ENCODE data around the gene TSPAN8.
"Not testable (repeated sequence)": the region's sequence is repeated elsewhere in the genome, so short reads cannot be mapped to it uniquely, and the experiment has no call there.

Gene TSPAN8

DNA sequence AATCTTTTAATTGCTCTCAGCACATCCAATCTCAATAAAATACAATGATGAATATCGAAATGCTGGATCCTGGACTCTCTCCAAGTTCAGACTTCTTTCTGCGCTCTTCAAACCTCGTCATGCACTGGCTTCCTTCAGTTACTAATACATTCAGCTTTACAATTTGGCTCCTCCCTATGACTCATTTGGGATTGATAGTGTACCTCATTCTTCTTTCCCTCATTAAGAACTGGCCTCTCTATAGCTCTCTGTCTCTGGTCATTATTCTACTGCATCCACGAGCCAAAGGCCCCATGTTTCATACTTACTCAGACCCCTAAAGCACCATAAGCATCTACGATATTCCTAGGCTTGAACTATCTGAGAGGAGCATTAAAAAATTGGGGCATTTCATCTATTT, 4.9 kb downstream of the TSPAN8 start:
- no peak overlapping the region for H3K4me3 ChIP-seq (ENCODE audit: insufficient read depth, low read depth, low read length, poor library complexity, severe bottlenecking)
- H3K27ac ChIP-seq (ENCODE audit: insufficient read depth, low read length, poor library complexity, severe bottlenecking), result no peak overlapping the region
- no peaks in the 10 kb centered on the region for H3K9me3 ChIP-seq (ENCODE audit: control insufficient read depth, low read length)
- H3K4me1 ChIP-seq (ENCODE audit: control insufficient read depth, insufficient read depth, low read length, poor library complexity, severe bottlenecking), result no peaks in the 10 kb centered on the region
- H3K27me3 ChIP-seq (replicated peaks; ENCODE audit: control insufficient read depth, insufficient read depth, low read length, poor library complexity, severe bottlenecking), result no peaks in the 10 kb centered on the region
- no peak for DNase-seq
- H3K36me3 ChIP-seq (ENCODE audit: control insufficient read depth, insufficient read depth, low read length), result no peaks in the 10 kb centered on the region

DNA sequence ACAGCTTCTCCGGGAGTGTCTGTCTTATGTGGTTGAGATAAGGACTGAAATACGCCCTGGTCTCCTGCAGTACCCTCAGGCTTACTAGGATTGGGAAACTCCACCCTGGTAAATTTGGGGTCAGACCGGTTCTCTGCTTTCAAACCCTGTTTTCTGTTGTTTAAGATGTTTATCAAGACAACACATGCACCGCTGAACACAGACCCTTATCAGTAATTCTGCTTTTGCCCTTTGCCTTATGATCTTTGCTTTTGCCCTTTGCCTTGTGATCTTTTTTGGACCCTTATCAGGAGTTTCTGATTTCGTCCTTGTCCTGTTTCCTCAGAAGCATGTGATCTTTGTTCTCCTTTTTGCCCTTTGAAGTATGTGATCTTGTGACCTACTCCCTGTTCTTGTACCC, 7.8 kb downstream of the TSPAN8 start:
- H3K9me3 ChIP-seq (ENCODE audit: control insufficient read depth, low read length); H3K27me3 ChIP-seq (replicated peaks; ENCODE audit: control insufficient read depth, insufficient read depth, low read length, poor library complexity, severe bottlenecking); H3K36me3 ChIP-seq (ENCODE audit: control insufficient read depth, insufficient read depth, low read length); DNase-seq; H3K4me1 ChIP-seq (ENCODE audit: control insufficient read depth, insufficient read depth, low read length, poor library complexity, severe bottlenecking); H3K4me3 ChIP-seq (ENCODE audit: insufficient read depth, low read depth, low read length, poor library complexity, severe bottlenecking); H3K27ac ChIP-seq (ENCODE audit: insufficient read depth, low read length, poor library complexity, severe bottlenecking): not testable (repeated sequence)

DNA sequence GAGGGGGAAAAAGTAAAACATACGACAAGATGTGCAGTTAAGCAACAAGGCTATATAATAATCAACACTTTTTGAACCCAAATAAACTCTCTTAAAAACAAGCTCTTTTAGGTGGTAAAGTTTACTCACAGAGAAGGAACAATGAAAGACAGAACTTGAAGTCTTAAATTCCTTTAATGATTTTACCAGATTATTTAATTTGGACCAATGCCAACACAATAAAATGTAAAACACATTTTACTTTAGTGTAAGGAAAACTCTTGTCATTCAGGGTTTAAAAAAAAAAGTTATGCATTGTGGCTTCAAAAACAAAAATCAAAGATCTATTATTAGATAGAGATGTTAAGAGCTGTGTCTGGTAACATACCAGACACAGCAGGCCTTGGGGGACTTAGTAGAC, 13.1 kb downstream of the TSPAN8 start:
- Histone ChIP-seq H3K36me3 (ENCODE audit: control insufficient read depth, insufficient read depth, low read length) (no peaks in the 10 kb centered on the region), H3K4me1 (ENCODE audit: control insufficient read depth, insufficient read depth, low read length, poor library complexity, severe bottlenecking) (no peaks in the 10 kb centered on the region), H3K27ac (ENCODE audit: insufficient read depth, low read length, poor library complexity, severe bottlenecking) (no peak overlapping the region), H3K9me3 (ENCODE audit: control insufficient read depth, low read length) (no peaks in the 10 kb centered on the region), H3K4me3 (ENCODE audit: insufficient read depth, low read depth, low read length, poor library complexity, severe bottlenecking) (no peak overlapping the region), H3K27me3 (replicated peaks; ENCODE audit: control insufficient read depth, insufficient read depth, low read length, poor library complexity, severe bottlenecking) (no peaks in the 10 kb centered on the region)
- DNase-seq, result no peak

DNA sequence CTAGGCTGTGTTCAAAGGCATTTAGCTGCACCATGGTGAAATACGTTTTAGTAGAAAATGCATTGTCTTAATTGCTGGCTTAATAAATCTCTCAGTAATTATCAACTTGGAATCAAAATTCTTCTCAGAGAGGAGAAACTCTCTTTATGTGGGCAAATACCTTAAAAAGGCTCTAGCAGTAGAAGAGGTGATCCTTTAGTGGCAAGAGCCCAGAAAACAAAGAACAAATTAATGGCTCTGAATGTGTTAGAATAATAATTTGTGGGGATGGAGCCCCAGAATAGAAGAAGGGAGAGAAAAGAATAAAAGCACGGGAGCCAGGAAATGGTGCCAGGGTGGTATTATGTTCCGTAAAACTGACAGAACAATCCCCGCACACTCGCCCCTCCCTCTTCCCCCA, 14.8 kb downstream of the TSPAN8 start:
- no peak overlapping the region for H3K27ac ChIP-seq (ENCODE audit: insufficient read depth, low read length, poor library complexity, severe bottlenecking)
- DNase-seq, result no peak
- H3K36me3 ChIP-seq (ENCODE audit: control insufficient read depth, insufficient read depth, low read length), result no peaks in the 10 kb centered on the region
- no peaks in the 10 kb centered on the region for H3K9me3 ChIP-seq (ENCODE audit: control insufficient read depth, low read length)
- H3K4me1 ChIP-seq (ENCODE audit: control insufficient read depth, insufficient read depth, low read length, poor library complexity, severe bottlenecking), result no peaks in the 10 kb centered on the region
- no peaks in the 10 kb centered on the region for H3K27me3 ChIP-seq (replicated peaks; ENCODE audit: control insufficient read depth, insufficient read depth, low read length, poor library complexity, severe bottlenecking)
- no peak overlapping the region for H3K4me3 ChIP-seq (ENCODE audit: insufficient read depth, low read depth, low read length, poor library complexity, severe bottlenecking)

DNA sequence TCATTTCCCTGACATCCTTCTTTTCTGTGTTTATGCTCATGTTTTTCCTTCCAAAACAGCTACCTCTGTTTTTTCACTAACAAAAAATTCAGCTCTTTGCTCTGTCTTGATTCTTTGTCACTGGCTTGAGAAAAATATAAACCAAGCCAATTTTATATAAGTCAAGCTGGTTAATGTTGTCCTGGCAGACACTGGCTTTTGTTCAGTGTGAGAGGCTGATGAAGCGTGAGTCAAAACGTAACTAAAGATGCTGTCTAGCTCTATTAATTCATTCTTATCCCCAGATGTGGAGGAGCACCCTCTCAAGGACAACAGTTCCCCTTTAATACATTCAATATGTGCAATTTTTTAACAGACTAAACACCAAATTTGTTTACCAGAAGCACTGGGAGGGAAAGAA, 15.8 kb downstream of the TSPAN8 start:
- Histone ChIP-seq H3K4me3 (ENCODE audit: insufficient read depth, low read depth, low read length, poor library complexity, severe bottlenecking) (no peak overlapping the region), H3K9me3 (ENCODE audit: control insufficient read depth, low read length) (no peaks in the 10 kb centered on the region), H3K27ac (ENCODE audit: insufficient read depth, low read length, poor library complexity, severe bottlenecking) (no peak overlapping the region), H3K4me1 (ENCODE audit: control insufficient read depth, insufficient read depth, low read length, poor library complexity, severe bottlenecking) (no peaks in the 10 kb centered on the region), H3K36me3 (ENCODE audit: control insufficient read depth, insufficient read depth, low read length) (no peaks in the 10 kb centered on the region), H3K27me3 (replicated peaks; ENCODE audit: control insufficient read depth, insufficient read depth, low read length, poor library complexity, severe bottlenecking) (no peaks in the 10 kb centered on the region)
- no peak for DNase-seq

DNA sequence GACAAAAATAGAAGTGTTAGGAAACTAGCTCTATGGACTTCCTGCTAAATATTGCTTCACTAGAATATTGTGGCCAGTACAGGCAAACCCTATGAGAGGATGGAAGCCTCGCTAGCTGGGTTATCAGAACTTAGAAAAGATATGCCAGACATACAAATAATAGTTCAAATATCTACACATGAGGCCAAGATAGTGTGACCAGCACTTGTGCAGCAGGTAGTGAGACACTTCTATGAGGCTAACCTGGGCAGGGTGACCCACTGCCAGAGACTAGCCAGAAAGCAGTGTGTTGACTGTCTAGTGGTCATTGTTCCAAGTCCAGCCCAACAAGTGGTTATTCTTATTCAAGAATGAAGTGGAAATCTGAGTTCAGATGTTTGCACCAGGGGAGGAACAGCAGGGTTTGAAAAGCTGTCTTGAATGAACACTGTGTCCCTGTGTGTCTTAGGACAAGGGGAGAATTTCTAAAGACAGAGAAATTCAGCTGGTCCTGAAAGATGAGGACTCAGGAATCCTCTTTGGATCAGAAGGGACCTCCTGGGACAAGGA, 16.3 kb downstream of the TSPAN8 start:
- no peak for DNase-seq
- H3K36me3 ChIP-seq (ENCODE audit: control insufficient read depth, insufficient read depth, low read length), result no peaks in the 10 kb centered on the region
- H3K4me1 ChIP-seq (ENCODE audit: control insufficient read depth, insufficient read depth, low read length, poor library complexity, severe bottlenecking), result no peaks in the 10 kb centered on the region
- no peaks in the 10 kb centered on the region for H3K9me3 ChIP-seq (ENCODE audit: control insufficient read depth, low read length)
- no peak overlapping the region for H3K27ac ChIP-seq (ENCODE audit: insufficient read depth, low read length, poor library complexity, severe bottlenecking)
- H3K27me3 ChIP-seq (replicated peaks; ENCODE audit: control insufficient read depth, insufficient read depth, low read length, poor library complexity, severe bottlenecking), result no peaks in the 10 kb centered on the region
- no peak overlapping the region for H3K4me3 ChIP-seq (ENCODE audit: insufficient read depth, low read depth, low read length, poor library complexity, severe bottlenecking)

DNA sequence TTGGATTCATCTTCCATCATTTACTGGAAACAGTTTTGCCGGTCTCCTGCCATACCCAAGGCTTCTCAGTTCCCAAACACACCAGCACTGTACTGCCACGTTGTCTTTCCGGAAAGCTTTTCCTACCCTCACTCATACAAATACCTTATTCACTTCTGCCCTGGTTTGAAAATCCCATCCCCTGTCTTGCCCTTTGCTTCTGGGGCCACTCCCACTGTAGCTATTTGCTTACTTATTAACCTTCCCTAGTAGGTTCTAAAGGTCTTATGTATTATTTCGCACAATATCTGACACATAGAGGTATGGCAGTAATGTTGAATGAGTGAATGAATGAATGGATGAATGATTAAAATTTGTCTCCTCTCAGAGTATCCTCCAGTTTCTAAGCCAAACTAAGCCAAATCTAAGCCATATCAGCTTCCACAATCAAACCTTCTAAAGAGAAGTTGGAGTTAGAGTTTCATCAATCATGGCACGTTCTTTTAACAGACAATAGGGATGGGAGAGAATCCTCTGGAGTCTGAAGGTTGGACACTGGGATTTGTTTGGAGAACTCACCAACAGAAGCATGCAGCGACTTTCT, 18.6 kb downstream of the TSPAN8 start:
- no peak overlapping the region for H3K27ac ChIP-seq (ENCODE audit: insufficient read depth, low read length, poor library complexity, severe bottlenecking)
- no peaks in the 10 kb centered on the region for H3K36me3 ChIP-seq (ENCODE audit: control insufficient read depth, insufficient read depth, low read length)
- no peaks in the 10 kb centered on the region for H3K9me3 ChIP-seq (ENCODE audit: control insufficient read depth, low read length)
- H3K4me3 ChIP-seq (ENCODE audit: insufficient read depth, low read depth, low read length, poor library complexity, severe bottlenecking), result no peak overlapping the region
- no peak for DNase-seq
- H3K27me3 ChIP-seq (replicated peaks; ENCODE audit: control insufficient read depth, insufficient read depth, low read length, poor library complexity, severe bottlenecking), result no peaks in the 10 kb centered on the region
- no peaks in the 10 kb centered on the region for H3K4me1 ChIP-seq (ENCODE audit: control insufficient read depth, insufficient read depth, low read length, poor library complexity, severe bottlenecking)

DNA sequence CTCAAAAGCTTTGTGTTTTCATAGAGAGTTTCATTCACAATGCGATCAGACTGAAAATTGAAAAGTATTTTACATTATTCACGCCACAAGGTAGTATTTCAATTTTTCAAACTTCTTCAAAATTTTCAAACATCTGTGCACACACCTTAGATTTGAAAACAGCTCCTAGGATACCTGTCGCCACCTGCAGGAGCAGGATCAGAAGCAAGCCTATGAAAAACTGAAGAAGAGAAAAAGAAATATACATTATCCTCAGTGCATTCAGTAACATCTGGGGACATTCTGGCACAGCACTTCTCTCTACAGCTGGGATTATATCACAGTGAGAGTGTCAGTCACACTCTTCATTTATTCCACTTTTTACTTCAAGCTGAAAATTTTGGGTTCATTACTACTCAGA, 19.8 kb downstream of the TSPAN8 start:
- H3K36me3 ChIP-seq (ENCODE audit: control insufficient read depth, insufficient read depth, low read length), result no peaks in the 10 kb centered on the region
- H3K9me3 ChIP-seq (ENCODE audit: control insufficient read depth, low read length), result no peaks in the 10 kb centered on the region
- no peaks in the 10 kb centered on the region for H3K4me1 ChIP-seq (ENCODE audit: control insufficient read depth, insufficient read depth, low read length, poor library complexity, severe bottlenecking)
- no peak for DNase-seq
- H3K4me3 ChIP-seq (ENCODE audit: insufficient read depth, low read depth, low read length, poor library complexity, severe bottlenecking), result no peak overlapping the region
- no peak overlapping the region for H3K27ac ChIP-seq (ENCODE audit: insufficient read depth, low read length, poor library complexity, severe bottlenecking)
- H3K27me3 ChIP-seq (replicated peaks; ENCODE audit: control insufficient read depth, insufficient read depth, low read length, poor library complexity, severe bottlenecking), result no peaks in the 10 kb centered on the region

DNA sequence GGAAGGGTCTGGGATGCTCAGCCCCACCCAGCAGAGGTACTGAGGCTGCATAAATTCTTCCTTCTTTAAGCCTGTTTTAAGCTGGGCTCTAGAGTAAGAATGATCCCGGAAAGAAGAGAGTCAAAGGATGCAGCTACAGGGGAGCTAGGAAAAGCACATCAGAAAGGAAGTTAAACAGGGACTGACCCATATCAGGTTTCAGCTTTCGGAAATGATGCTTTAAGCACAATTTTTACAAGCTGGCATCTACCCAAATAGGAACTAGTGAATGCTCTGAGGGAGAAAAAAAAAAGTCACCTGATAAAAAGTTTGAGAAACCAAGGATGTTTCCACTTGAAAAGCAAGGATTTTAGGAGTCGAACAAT, 22.0 kb downstream of the TSPAN8 start:
- Histone ChIP-seq H3K27me3 (replicated peaks; ENCODE audit: control insufficient read depth, insufficient read depth, low read length, poor library complexity, severe bottlenecking) (no peaks in the 10 kb centered on the region), H3K36me3 (ENCODE audit: control insufficient read depth, insufficient read depth, low read length) (no peaks in the 10 kb centered on the region), H3K9me3 (ENCODE audit: control insufficient read depth, low read length) (no peaks in the 10 kb centered on the region), H3K27ac (ENCODE audit: insufficient read depth, low read length, poor library complexity, severe bottlenecking) (no peak overlapping the region), H3K4me1 (ENCODE audit: control insufficient read depth, insufficient read depth, low read length, poor library complexity, severe bottlenecking) (no peaks in the 10 kb centered on the region), H3K4me3 (ENCODE audit: insufficient read depth, low read depth, low read length, poor library complexity, severe bottlenecking) (no peak overlapping the region)
- no peak for DNase-seq

DNA sequence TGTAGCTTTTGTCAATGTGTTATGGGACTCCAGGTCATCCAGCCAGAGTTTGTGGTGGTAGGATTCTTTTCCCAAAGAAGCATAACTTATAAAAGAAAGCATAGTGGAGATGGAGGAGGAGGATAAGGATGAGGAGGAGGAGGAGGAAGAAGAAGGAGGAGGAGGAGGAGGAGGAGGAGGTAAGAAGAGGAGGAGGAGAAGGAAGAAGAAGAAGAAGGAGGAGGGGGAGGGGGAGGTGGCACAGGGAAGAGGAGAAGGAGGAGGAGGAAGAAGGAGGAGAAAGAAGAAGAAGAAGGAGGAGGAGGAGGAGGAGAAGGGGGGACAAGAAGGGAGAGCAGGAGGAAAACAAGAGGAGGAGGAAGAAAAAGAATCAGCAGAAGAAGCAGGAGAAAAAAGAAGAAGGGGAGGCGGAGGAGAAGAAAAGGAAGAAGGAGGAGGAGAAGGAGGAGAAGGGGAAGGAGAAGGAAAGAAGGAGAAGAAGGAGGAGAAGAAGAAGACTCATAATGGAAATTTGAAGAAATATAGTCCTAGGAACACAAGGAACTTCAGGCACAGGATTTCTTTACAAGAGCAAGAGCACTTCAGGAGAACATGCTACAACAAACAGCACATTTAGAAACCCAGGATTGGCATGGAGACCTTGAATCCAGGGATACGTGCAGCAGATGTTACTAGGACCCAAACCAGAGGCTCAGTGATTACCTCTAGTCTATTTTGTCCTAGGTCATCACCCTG, 22.6 kb downstream of the TSPAN8 start:
- Histone ChIP-seq H3K4me1 (ENCODE audit: control insufficient read depth, insufficient read depth, low read length, poor library complexity, severe bottlenecking) (no peaks in the 10 kb centered on the region), H3K4me3 (ENCODE audit: insufficient read depth, low read depth, low read length, poor library complexity, severe bottlenecking) (no peak overlapping the region), H3K9me3 (ENCODE audit: control insufficient read depth, low read length) (no peaks in the 10 kb centered on the region), H3K27me3 (replicated peaks; ENCODE audit: control insufficient read depth, insufficient read depth, low read length, poor library complexity, severe bottlenecking) (no peaks in the 10 kb centered on the region), H3K36me3 (ENCODE audit: control insufficient read depth, insufficient read depth, low read length) (no peaks in the 10 kb centered on the region), H3K27ac (ENCODE audit: insufficient read depth, low read length, poor library complexity, severe bottlenecking) (no peak overlapping the region)
- no peak for DNase-seq
